Middle frontal gyrus (tissue), 1 donor: Measurements from ENCODE around the gene LGALS1.
A peak's percentile ranks its signal among the peaks of the same experiment; 100 is the strongest.
"Not testable (repeated sequence)": the region's sequence is repeated elsewhere in the genome, so short reads cannot be mapped to it uniquely, and the experiment has no call there.

Source experiments
- DNase-seq: peaks from one replicate; pipeline ENCODE4 v3.0.0-alpha.2; 2015; ENCODE audit warnings: low spot score; ENCODE audit errors: extremely low spot score

Gene LGALS1

GRCh38 chr22:37686002-37686982 lies 10.9 kb downstream of the LGALS1 start, which contains the start of gene NOL12:
TSS of gene NOL12 (plus strand) at chr22:37686343. CDS start at chr22:37686393, 50 bp downstream.
- peak; percentile 76 for DNase-seq

- no peak for DNase-seq
Observed at GRCh38 chr22:37690407-37690806, 15.0 kb downstream of the LGALS1 start.

GRCh38 chr22:37690901-37691504 lies 15.6 kb downstream of the LGALS1 start:
- no peak for DNase-seq

- no peak for DNase-seq
Observed at GRCh38 chr22:37692627-37693285, 17.3 kb downstream of the LGALS1 start.

- not testable (repeated sequence) for DNase-seq
Observed at GRCh38 chr22:37694131-37694530, 18.7 kb downstream of the LGALS1 start.

GRCh38 chr22:37696260-37696656 lies 20.8 kb downstream of the LGALS1 start:
- not testable (repeated sequence) for DNase-seq

GRCh38 chr22:37696657-37697537 lies 21.5 kb downstream of the LGALS1 start, which contains the start of gene TRIOBP:
TSS of gene TRIOBP (plus strand) at chr22:37697048. CDS start at chr22:37701366, 4,318 bp downstream.
- DNase-seq: peak; percentile 3

GRCh38 chr22:37697538-37697835 lies 22.1 kb downstream of the LGALS1 start:
- DNase-seq: no peak

- no peak for DNase-seq
Observed at GRCh38 chr22:37701141-37701786, 25.8 kb downstream of the LGALS1 start.

- DNase-seq: no peak
Observed at GRCh38 chr22:37703906-37704305, 28.5 kb downstream of the LGALS1 start.

GRCh38 chr22:37704645-37705044 lies 29.2 kb downstream of the LGALS1 start:
- DNase-seq: no peak

- no peak for DNase-seq
Observed at GRCh38 chr22:37705205-37705604, 29.8 kb downstream of the LGALS1 start.

GRCh38 chr22:37708580-37709444 lies 33.4 kb downstream of the LGALS1 start:
- no peak for DNase-seq

- DNase-seq: no peak
Observed at GRCh38 chr22:37709445-37709765, 34.0 kb downstream of the LGALS1 start.

- DNase-seq: no peak
Observed at GRCh38 chr22:37710675-37711074, 35.2 kb downstream of the LGALS1 start.

- no peak for DNase-seq
Observed at GRCh38 chr22:37711490-37711889, 36.1 kb downstream of the LGALS1 start.

- no peak for DNase-seq
Observed at GRCh38 chr22:37713761-37714160, 38.3 kb downstream of the LGALS1 start.

- DNase-seq: no peak
Observed at GRCh38 chr22:37714634-37715033, 39.2 kb downstream of the LGALS1 start.

GRCh38 chr22:37715760-37716159 lies 40.3 kb downstream of the LGALS1 start:
- DNase-seq: no peak

- no peak for DNase-seq
Observed at GRCh38 chr22:37716708-37717107, 41.3 kb downstream of the LGALS1 start.
